A549 treated with Hydrocortisone at 1 μM for 4 hours (cell line): ENCODE data around the gene C1QTNF9. TPM values are rescaled to one million over a fixed set of nuclear protein-coding genes. Genes with fewer than 3 reads are reported as not detected.

Experiments used
- total RNA-seq: library from RNA; stranded (reverse); fragments of 200-300 nt; extraction: Qiagen RNA extraction; gene quantifications from 5 replicates; pipeline ENCODE4 v1.2.3, GENCODE V29; 2022

C1QTNF9 gene, protein sequence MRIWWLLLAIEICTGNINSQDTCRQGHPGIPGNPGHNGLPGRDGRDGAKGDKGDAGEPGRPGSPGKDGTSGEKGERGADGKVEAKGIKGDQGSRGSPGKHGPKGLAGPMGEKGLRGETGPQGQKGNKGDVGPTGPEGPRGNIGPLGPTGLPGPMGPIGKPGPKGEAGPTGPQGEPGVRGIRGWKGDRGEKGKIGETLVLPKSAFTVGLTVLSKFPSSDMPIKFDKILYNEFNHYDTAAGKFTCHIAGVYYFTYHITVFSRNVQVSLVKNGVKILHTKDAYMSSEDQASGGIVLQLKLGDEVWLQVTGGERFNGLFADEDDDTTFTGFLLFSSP
- total RNA-seq = not detected in 5 replicates

GRCh38 chr13:24309300-24309699 lies at the start of gene C1QTNF9:
C1QTNF9 (plus strand) TSS chr13:24309580; CDS start chr13:24316004, 6,424 bp downstream.

Other genes with a start within 250 kb of the C1QTNF9 start
- 6.4 to 8.9 TPM (median 7.7 TPM) in 5 replicates for gene SPATA13, start 148.9 kb upstream of the C1QTNF9 start, total RNA-seq
- gene PARP4, start 203.2 kb downstream of the C1QTNF9 start, total RNA-seq = 37.1 to 57.4 TPM (median 45.9 TPM) in 5 replicates